Central memory CD8-positive, alpha-beta T cell (primary cell): Measurements from ENCODE around the gene LDB2.

Source experiments
- ATAC-seq: fragments of 150-1000 bp; cut with Tn5 transposase; replicated peaks from 2 replicates; pipeline ENCODE4 v1.10.0; 2022; ENCODE audit warnings: mild to moderate bottlenecking, moderate FRiP score, moderate number of reproducible peaks; ENCODE audit not compliant: poor library complexity, severe bottlenecking; ENCODE audit errors: extremely low read depth
- DNase-seq, 2 donors: peaks; one replicate each; pipeline ENCODE4 v3.0.0; 2021; ENCODE audit warnings: low spot score in 2 of 2
- H3K27ac Mint-ChIP-seq: one replicate; pipeline ENCODE4 v1.8.0; 2022; ENCODE audit warnings: low read depth, mild to moderate bottlenecking, moderate library complexity, mixed read lengths
- H3K27me3 Mint-ChIP-seq: one replicate; pipeline ENCODE4 v1.8.0; 2022; ENCODE audit warnings: mixed read lengths
- H3K36me3 Mint-ChIP-seq: one replicate; pipeline ENCODE4 v1.8.0; 2022; ENCODE audit warnings: mild to moderate bottlenecking, moderate library complexity, mixed read lengths; ENCODE audit not compliant: insufficient read depth
- H3K4me1 Mint-ChIP-seq: one replicate; pipeline ENCODE4 v1.8.0; 2022; ENCODE audit warnings: mixed read lengths
- H3K4me3 Mint-ChIP-seq: one replicate; pipeline ENCODE4 v1.8.0; 2022; ENCODE audit warnings: mild to moderate bottlenecking, moderate library complexity, mixed read lengths
- H3K9me3 Mint-ChIP-seq: one replicate; pipeline ENCODE4 v1.8.0; 2022; ENCODE audit warnings: mixed read lengths

Gene LDB2

GRCh38 chr4:16710198-16710597 is 188.2 kb downstream of the LDB2 start:
- peaks cover 19% of the 10 kb centered on the region for H3K27me3 Mint-ChIP-seq
- DNase-seq (no peak), ATAC-seq (no peak)
- H3K9me3 Mint-ChIP-seq: peaks cover 6% of the 10 kb centered on the region
- H3K27ac Mint-ChIP-seq: no peak overlapping the region
- H3K4me1 Mint-ChIP-seq: no peaks in the 10 kb centered on the region
- no peaks in the 10 kb centered on the region for H3K36me3 Mint-ChIP-seq
- no peak overlapping the region for H3K4me3 Mint-ChIP-seq

GRCh38 chr4:16707874-16708273 is 190.6 kb downstream of the LDB2 start:
- peaks cover 19% of the 10 kb centered on the region for H3K27me3 Mint-ChIP-seq
- DNase-seq (no peak), ATAC-seq (no peak)
- no peaks in the 10 kb centered on the region for H3K4me1 Mint-ChIP-seq
- H3K27ac Mint-ChIP-seq: no peak overlapping the region
- no peaks in the 10 kb centered on the region for H3K36me3 Mint-ChIP-seq
- no peak overlapping the region for H3K4me3 Mint-ChIP-seq
- peaks cover 7% of the 10 kb centered on the region for H3K9me3 Mint-ChIP-seq

- no peak for ATAC-seq
- Mint-ChIP-seq H3K27me3 (peaks cover 26% of the 10 kb centered on the region), H3K36me3 (no peaks in the 10 kb centered on the region), H3K4me1 (no peaks in the 10 kb centered on the region), H3K4me3 (no peak overlapping the region), H3K9me3 (peaks cover 12% of the 10 kb centered on the region), H3K27ac (no peak overlapping the region)
- no peak for DNase-seq
Measured at GRCh38 chr4:16706251-16706650, 192.2 kb downstream of the LDB2 start.

- ATAC-seq (no peak), DNase-seq (no peak)
- Mint-ChIP-seq H3K4me1 (no peaks in the 10 kb centered on the region), H3K27me3 (peaks cover 17% of the 10 kb centered on the region), H3K27ac (no peak overlapping the region), H3K4me3 (no peak overlapping the region), H3K9me3 (peaks cover 12% of the 10 kb centered on the region), H3K36me3 (no peaks in the 10 kb centered on the region)
Measured at GRCh38 chr4:16705341-16705740, 193.1 kb downstream of the LDB2 start.

- Mint-ChIP-seq H3K36me3 (no peaks in the 10 kb centered on the region), H3K27ac (no peak overlapping the region), H3K9me3 (peaks cover 12% of the 10 kb centered on the region), H3K4me3 (no peak overlapping the region), H3K27me3 (peaks cover 19% of the 10 kb centered on the region), H3K4me1 (no peaks in the 10 kb centered on the region)
- DNase-seq (no peak), ATAC-seq (no peak)
Measured at GRCh38 chr4:16704489-16704888, 194.0 kb downstream of the LDB2 start.

- Mint-ChIP-seq H3K27ac (no peak overlapping the region), H3K27me3 (peaks cover 24% of the 10 kb centered on the region), H3K9me3 (peaks cover 6% of the 10 kb centered on the region), H3K4me3 (no peak overlapping the region), H3K36me3 (no peaks in the 10 kb centered on the region), H3K4me1 (no peaks in the 10 kb centered on the region)
- no peak for DNase-seq
- ATAC-seq: no peak
Measured at GRCh38 chr4:16695896-16696295, 202.5 kb downstream of the LDB2 start.

GRCh38 chr4:16694884-16695276 is 203.6 kb downstream of the LDB2 start:
- Mint-ChIP-seq H3K4me3 (no peak overlapping the region), H3K4me1 (no peaks in the 10 kb centered on the region), H3K9me3 (peaks cover 6% of the 10 kb centered on the region), H3K27me3 (peaks cover 24% of the 10 kb centered on the region), H3K36me3 (no peaks in the 10 kb centered on the region), H3K27ac (no peak overlapping the region)
- no peak for ATAC-seq
- no peak for DNase-seq

GRCh38 chr4:16694173-16694883 is 204.1 kb downstream of the LDB2 start:
- no peak for DNase-seq
- no peaks in the 10 kb centered on the region for H3K36me3 Mint-ChIP-seq

GRCh38 chr4:16693641-16694040 is 204.8 kb downstream of the LDB2 start:
- ATAC-seq (no peak), DNase-seq (no peak)
- Mint-ChIP-seq H3K9me3 (peaks cover 6% of the 10 kb centered on the region), H3K36me3 (no peaks in the 10 kb centered on the region), H3K4me1 (no peaks in the 10 kb centered on the region), H3K4me3 (no peak overlapping the region), H3K27ac (no peak overlapping the region), H3K27me3 (peaks cover 14% of the 10 kb centered on the region)

More at GRCh38 chr4:16694173-16694883, 204.1 kb downstream of the LDB2 start:
- no peaks in the 10 kb centered on the region for H3K4me1 Mint-ChIP-seq
- peaks cover 20% of the 10 kb centered on the region for H3K27me3 Mint-ChIP-seq
- H3K4me3 Mint-ChIP-seq: no peak overlapping the region
- no peak overlapping the region for H3K27ac Mint-ChIP-seq
- no peak for ATAC-seq
- peaks cover 6% of the 10 kb centered on the region for H3K9me3 Mint-ChIP-seq

- no peaks in the 10 kb centered on the region for H3K36me3 Mint-ChIP-seq
- no peak for ATAC-seq
- no peak overlapping the region for H3K4me3 Mint-ChIP-seq
- H3K27ac Mint-ChIP-seq: no peak overlapping the region
- H3K9me3 Mint-ChIP-seq: peaks cover 6% of the 10 kb centered on the region
- no peaks in the 10 kb centered on the region for H3K4me1 Mint-ChIP-seq
- peaks cover 10% of the 10 kb centered on the region for H3K27me3 Mint-ChIP-seq
- no peak for DNase-seq
Measured at GRCh38 chr4:16692961-16693506, 205.4 kb downstream of the LDB2 start.

- Mint-ChIP-seq H3K9me3 (peaks cover 4% of the 10 kb centered on the region), H3K27me3 (peaks cover 6% of the 10 kb centered on the region), H3K36me3 (no peaks in the 10 kb centered on the region), H3K27ac (no peak overlapping the region), H3K4me1 (no peaks in the 10 kb centered on the region), H3K4me3 (no peak overlapping the region)
- ATAC-seq (no peak), DNase-seq (no peak)
Measured at GRCh38 chr4:16692524-16692923, 205.9 kb downstream of the LDB2 start.

GRCh38 chr4:16692046-16692445 is 206.4 kb downstream of the LDB2 start:
- Mint-ChIP-seq H3K27me3 (peaks cover 1% of the 10 kb centered on the region), H3K27ac (no peak overlapping the region), H3K9me3 (no peaks in the 10 kb centered on the region)

GRCh38 chr4:16691450-16691849 is 207.0 kb downstream of the LDB2 start:
- Mint-ChIP-seq H3K4me3 (no peak overlapping the region), H3K27me3 (no peaks in the 10 kb centered on the region), H3K4me1 (no peaks in the 10 kb centered on the region), H3K27ac (no peak overlapping the region), H3K9me3 (no peaks in the 10 kb centered on the region), H3K36me3 (no peaks in the 10 kb centered on the region)
- ATAC-seq (no peak), DNase-seq (no peak)

More at GRCh38 chr4:16692046-16692445, 206.4 kb downstream of the LDB2 start:
- Mint-ChIP-seq H3K4me1 (no peaks in the 10 kb centered on the region), H3K4me3 (no peak overlapping the region), H3K36me3 (no peaks in the 10 kb centered on the region)
- DNase-seq (no peak), ATAC-seq (no peak)
